Neural progenitor cell (in vitro differentiated cells): ENCODE measurements around the gene PMPCA.

Experiments used
- CTCF ChIP-seq: fragments of 200-600 bp; sonication (generic); IDR thresholded peaks from 2 replicates; pipeline ENCODE4 v1.5.1; 2017; ENCODE audit warnings: antibody characterized with exemption, mild to moderate bottlenecking
- EZH2 ChIP-seq: fragments of 200-600 bp; sonication (generic); IDR thresholded peaks from 2 replicates; pipeline ENCODE4 v1.6.1; 2017; ENCODE audit warnings: antibody characterized with exemption, mild to moderate bottlenecking, moderate library complexity
- EZH2phosphoT487 ChIP-seq: fragments of 200-600 bp; sonication (generic); IDR thresholded peaks from 2 replicates; pipeline ENCODE4 v1.6.1; 2017; ENCODE audit warnings: antibody characterized with exemption

- no peak for TF ChIP-seq CTCF
- TF ChIP-seq EZH2: no peak
- TF ChIP-seq EZH2phosphoT487: no peak
Measured at GRCh38 chr9:136470792-136471469, 60.5 kb downstream of the PMPCA start.
